Psoas muscle (tissue), 8 donors: ENCODE results near the gene UNC45B. TPM values are rescaled to one million over a fixed set of nuclear protein-coding genes. Genes with fewer than 3 reads are reported as not detected.
"Not testable (repeated sequence)": the region's sequence is repeated elsewhere in the genome, so short reads cannot be mapped to it uniquely, and the experiment has no call there.

Experiments
- ATAC-seq, 4 donors: fragments of 200-7000 bp; cut with Tn5 transposase; one replicate each; pipeline ENCODE4 v1.9.1; 2020; ENCODE audit warnings: moderate library complexity in 3 of 4, mild to moderate bottlenecking in 2 of 4
- DNase-seq, 2 donors: peaks; one replicate each; pipeline ENCODE4 v3.0.0-alpha.2; 2020
- H3K27ac ChIP-seq: fragments of 200-600 bp; one replicate; pipeline ENCODE4 v1.8.0; 2022
- H3K27me3 ChIP-seq, 3 donors: fragments of 200-600 bp in 1 of 3; one replicate each; pipeline versions ENCODE4 v1.6.1 to v1.8.0; 2013 to 2022; ENCODE audit warnings: low read length in 2 of 3, mild to moderate bottlenecking in 2 of 3, moderate library complexity in 1 of 3; ENCODE audit not compliant: insufficient read depth in 3 of 3
- H3K36me3 ChIP-seq, 2 donors: fragments of 200-600 bp in 1 of 2; one replicate each; pipeline versions ENCODE4 v1.6.1 to v1.8.0; 2013 to 2022; ENCODE audit warnings: low read depth in 1 of 2, mild to moderate bottlenecking in 1 of 2, moderate library complexity in 1 of 2; ENCODE audit not compliant: insufficient read depth in 1 of 2
- H3K4me1 ChIP-seq: fragments of 200-600 bp; one replicate; pipeline ENCODE4 v1.8.0; 2022
- H3K4me3 ChIP-seq: fragments of 200-600 bp; one replicate; pipeline ENCODE4 v1.8.0; 2022; ENCODE audit warnings: mild to moderate bottlenecking
- H3K9me3 ChIP-seq: fragments of 200-600 bp; one replicate; pipeline ENCODE4 v1.8.0; 2022
- WGBS, 3 donors: extraction: QIAGEN DNeasy Blood & Tissue Kit; methylation state at CpG; one replicate each; pipeline versions ENCODE4 v1.1.6 to v1.1.7; 2013; 5-methylcytosine and 5-hydroxymethylcytosine counted together
- intact Hi-C, 2 donors: fragments of 100-400 bp; cut with DNase I; formaldehyde crosslinking; loops; one replicate each; pipeline versions ENCODE4 v1.11.0 to v1.14.2; 2022
- polyA plus RNA-seq, 3 donors: library from polyadenylated mRNA; stranded (reverse); fragments of 200-250 nt; gene quantifications; one replicate each; pipeline ENCODE4 v1.2.3, GENCODE V29; 2013
- total RNA-seq, 4 donors: library from RNA; stranded (reverse); fragmentation: NEBNext Ultra II Directional in 2 of 4; extraction: Animal tissue kit (Norgen Biotek cat#: 25700) in 2 of 4; gene quantifications; one replicate each; pipeline versions ENCODE4 v1.2.1 to v1.2.4, GENCODE V29; 2021 to 2023
- TF ChIP-seq, protein P1 (sequence below): fragments of 200-600 bp; IDR thresholded peaks from one replicate; pipeline ENCODE4 v1.8.0; 2022; ENCODE audit warnings: antibody characterized with exemption
- donor health status: healthy with polysubstance abuse.
- donor health status: DM: no; HTN: no; CAD: no; lungs with moderate emphysema.
- donor health status: Bipolar disorder and iron deficiency.
- donor health status: healthy.
- donor health status: DM: yes; HTN: yes; CAD: no.
- donor health status: DM: no; HTN: no; CAD: no.
- donor health status: DM: no; HTN: no; CAD: no.
- donor health status: DM: yes; HTN: yes; CAD: no.

The UNC45B gene
- total and polyA plus RNA-seq, 7 donors: 6.2 to 395 (median 109) TPM

DNA sequence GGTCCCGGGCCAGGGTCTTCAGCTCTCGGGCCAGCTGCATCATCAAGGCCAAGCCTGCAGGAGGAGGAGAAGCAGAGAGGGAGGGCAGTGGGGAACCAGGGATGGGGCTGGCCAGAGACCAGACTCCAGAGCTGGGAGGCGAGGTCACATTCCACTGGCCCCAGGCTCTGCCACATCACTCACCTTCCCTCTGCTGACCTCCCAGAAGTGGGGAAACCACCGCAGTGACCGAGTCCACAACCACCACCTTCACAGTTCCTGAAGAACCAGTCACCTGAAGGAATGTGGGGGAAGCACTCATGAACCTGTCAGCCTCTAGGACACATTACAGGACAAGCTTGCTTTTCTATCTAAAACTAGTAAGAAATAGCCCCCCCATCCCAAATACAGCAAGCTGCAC is 44.3 kb upstream of the UNC45B start:
- ATAC-seq (no peak), DNase-seq (no peak)
- Histone ChIP-seq H3K27ac (no peak overlapping the region), H3K36me3 (peaks cover 0 to 48% of the 10 kb centered on the region in 2 donors), H3K4me3 (no peak overlapping the region), H3K27me3 (no peaks in the 10 kb centered on the region), H3K9me3 (no peaks in the 10 kb centered on the region), H3K4me1 (no peaks in the 10 kb centered on the region)
- TF ChIP-seq, protein P1, sequence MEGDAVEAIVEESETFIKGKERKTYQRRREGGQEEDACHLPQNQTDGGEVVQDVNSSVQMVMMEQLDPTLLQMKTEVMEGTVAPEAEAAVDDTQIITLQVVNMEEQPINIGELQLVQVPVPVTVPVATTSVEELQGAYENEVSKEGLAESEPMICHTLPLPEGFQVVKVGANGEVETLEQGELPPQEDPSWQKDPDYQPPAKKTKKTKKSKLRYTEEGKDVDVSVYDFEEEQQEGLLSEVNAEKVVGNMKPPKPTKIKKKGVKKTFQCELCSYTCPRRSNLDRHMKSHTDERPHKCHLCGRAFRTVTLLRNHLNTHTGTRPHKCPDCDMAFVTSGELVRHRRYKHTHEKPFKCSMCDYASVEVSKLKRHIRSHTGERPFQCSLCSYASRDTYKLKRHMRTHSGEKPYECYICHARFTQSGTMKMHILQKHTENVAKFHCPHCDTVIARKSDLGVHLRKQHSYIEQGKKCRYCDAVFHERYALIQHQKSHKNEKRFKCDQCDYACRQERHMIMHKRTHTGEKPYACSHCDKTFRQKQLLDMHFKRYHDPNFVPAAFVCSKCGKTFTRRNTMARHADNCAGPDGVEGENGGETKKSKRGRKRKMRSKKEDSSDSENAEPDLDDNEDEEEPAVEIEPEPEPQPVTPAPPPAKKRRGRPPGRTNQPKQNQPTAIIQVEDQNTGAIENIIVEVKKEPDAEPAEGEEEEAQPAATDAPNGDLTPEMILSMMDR: no peak
- WGBS, 3 donors: 91 to 93% (median 92%) methylated on average over 5 of the region's 5 CpGs
- intact Hi-C loops: no loop called here

DNA sequence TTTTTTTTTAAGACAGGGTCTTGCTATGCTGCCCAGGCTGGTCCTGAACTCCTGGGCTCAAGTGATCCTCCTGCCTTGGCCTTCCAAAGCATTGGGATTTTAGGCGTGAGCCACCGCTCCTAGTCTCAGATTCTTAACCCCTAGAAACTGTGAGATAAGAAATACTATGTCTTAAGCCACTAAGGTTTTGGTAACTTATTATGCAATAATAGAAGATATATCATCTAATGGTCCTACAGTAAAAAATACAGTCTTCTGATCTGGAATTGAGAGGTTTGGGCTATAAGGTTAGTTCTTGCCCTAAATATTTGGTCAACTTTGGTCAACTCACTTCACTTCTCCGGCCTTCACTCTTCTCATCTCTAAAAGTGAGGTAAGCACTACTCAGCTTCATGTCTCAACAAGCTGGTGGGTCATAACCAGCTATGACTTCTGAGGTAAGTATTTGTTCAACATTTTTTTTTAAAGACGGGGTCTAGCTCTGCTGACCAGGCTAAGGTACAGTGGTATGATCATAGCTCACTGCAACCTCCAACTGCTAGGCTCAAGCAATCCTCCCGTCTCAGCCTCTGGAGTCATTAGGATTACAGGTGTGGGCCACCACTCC is 42.7 kb upstream of the UNC45B start:
- peaks cover 0 to 44% of the 10 kb centered on the region in 2 donors for H3K36me3 ChIP-seq
- H3K4me1 ChIP-seq: no peaks in the 10 kb centered on the region
- no peak for ATAC-seq
- no peak overlapping the region for H3K27ac ChIP-seq
- no peak for DNase-seq
- TF ChIP-seq, protein P1: no peak
- H3K9me3 ChIP-seq: no peaks in the 10 kb centered on the region
- 95 to 98% (median 97%) methylated on average over 5 of the region's 5 CpGs for WGBS, 3 donors
- intact Hi-C loops: no loop called here
- H3K4me3 ChIP-seq: no peak overlapping the region
- H3K27me3 ChIP-seq: no peaks in the 10 kb centered on the region

DNA sequence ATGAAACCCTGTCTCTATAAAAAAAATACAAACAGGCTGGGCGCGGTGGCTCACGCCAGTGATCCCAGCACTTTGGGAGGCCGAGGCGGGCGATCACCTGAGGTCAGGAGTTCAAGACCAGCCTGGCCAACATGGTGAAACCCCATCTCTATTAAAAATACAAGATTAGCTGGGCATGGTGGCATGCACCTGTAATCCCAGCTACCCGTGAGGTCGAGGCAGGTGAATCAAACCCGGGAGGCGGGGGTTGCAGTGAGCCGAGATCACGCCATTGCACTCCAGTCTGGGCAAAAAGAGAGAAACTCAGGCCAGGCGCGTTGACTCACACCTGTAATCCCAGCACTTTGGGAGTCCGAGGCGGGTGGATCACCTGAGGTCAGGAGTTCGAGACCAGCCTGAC is 36.8 kb upstream of the UNC45B start:
- H3K9me3 ChIP-seq, ATAC-seq, H3K36me3 ChIP-seq, intact Hi-C loops, H3K4me3 ChIP-seq, H3K27ac ChIP-seq, H3K27me3 ChIP-seq, H3K4me1 ChIP-seq, DNase-seq: not testable (repeated sequence)
- WGBS, 3 donors: 97 to 98% (median 97%) methylated on average over 17 of the region's 17 CpGs

DNA sequence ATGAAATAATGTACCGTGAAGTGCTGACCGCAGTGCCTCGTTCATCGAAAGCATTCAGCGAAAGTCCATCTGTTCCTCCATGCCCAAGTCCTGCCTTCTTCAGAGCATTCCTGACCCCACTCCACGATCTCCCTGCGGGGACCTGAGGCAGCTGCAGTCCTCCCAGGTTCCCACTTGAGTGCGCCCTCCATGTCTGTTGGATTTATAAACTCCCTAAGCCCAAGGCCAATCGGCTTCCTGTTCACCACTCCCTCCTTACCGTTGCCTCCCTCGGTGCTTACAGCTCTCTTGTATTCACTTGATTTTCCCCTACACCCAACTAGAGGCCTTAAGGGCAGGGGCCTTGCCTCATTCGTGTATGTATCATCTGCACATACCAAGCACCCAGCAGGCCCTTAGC is 30.8 kb upstream of the UNC45B start:
- H3K4me1 ChIP-seq: peaks cover 14% of the 10 kb centered on the region
- no peaks in the 10 kb centered on the region for H3K27me3 ChIP-seq
- TF ChIP-seq, protein P1: no peak
- 79 to 85% (median 84%) methylated on average over 12 of the region's 12 CpGs for WGBS, 3 donors
- H3K27ac ChIP-seq: no peak overlapping the region
- DNase-seq (no peak), ATAC-seq (no peak)
- H3K9me3 ChIP-seq: no peaks in the 10 kb centered on the region
- intact Hi-C loops: loop anchor here (5.0 kb wide), 4 partner anchors 115 to 695 kb away; no protein-coding TSS in a partner anchor
- no peaks in the 10 kb centered on the region for H3K36me3 ChIP-seq
- no peak overlapping the region for H3K4me3 ChIP-seq

DNA sequence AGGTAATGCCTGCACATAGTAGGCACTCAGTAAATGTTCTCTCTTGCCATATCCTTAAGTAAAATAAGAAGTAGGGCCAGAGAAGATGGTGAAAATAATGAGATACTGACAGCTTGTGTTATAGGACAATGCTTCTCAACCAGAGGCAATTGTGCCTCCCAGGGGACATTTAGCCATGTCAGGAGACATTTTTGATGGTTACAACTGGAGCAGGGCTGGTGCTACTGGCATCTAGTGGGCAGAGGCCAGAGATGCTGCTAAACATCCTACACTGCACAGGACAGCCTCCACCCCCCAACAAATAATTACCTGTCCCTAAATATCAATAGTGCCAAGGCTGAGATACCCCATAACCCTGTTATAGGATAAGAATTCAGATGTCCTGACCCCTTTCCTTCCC is 29.6 kb upstream of the UNC45B start:
- Histone ChIP-seq H3K4me1 (peaks cover 14% of the 10 kb centered on the region), H3K27me3 (no peaks in the 10 kb centered on the region), H3K27ac (no peak overlapping the region), H3K36me3 (no peaks in the 10 kb centered on the region), H3K9me3 (no peaks in the 10 kb centered on the region), H3K4me3 (no peak overlapping the region)
- ATAC-seq (no peak), DNase-seq (no peak)
- TF ChIP-seq, protein P1: no peak
- intact Hi-C loops: loop anchor here (2.0 to 5.0 kb wide), 5 partner anchors 116 to 696 kb away; no protein-coding TSS in a partner anchor
